MG63 (cell line): ENCODE results near the gene AOC2. TPM values are rescaled to one million over a fixed set of nuclear protein-coding genes. Genes with fewer than 3 reads are reported as not detected.
"Not testable (repeated sequence)": the region's sequence is repeated elsewhere in the genome, so short reads cannot be mapped to it uniquely, and the experiment has no call there.

Experiments
- DNase-seq: peaks from one replicate; pipeline ENCODE4 v3.0.0-alpha.2; 2020
- H3K27me3 ChIP-seq: fragments of 250-450 bp; sonication (Bioruptor Pico); 2 replicates; pipeline ENCODE4 v1.5.1; 2020; ENCODE audit warnings: mild to moderate bottlenecking, moderate library complexity
- H3K36me3 ChIP-seq: fragments of 250-450 bp; sonication (Bioruptor Pico); 2 replicates; pipeline ENCODE4 v1.5.1; 2020; ENCODE audit warnings: mild to moderate bottlenecking, moderate library complexity
- H3K4me3 ChIP-seq: fragments of 250-450 bp; sonication (Bioruptor Pico); 2 replicates; pipeline ENCODE4 v1.5.1; 2020; ENCODE audit warnings: mild to moderate bottlenecking, moderate library complexity
- H3K9me3 ChIP-seq: fragments of 250-450 bp; sonication (Bioruptor Pico); 2 replicates; pipeline ENCODE4 v1.5.1; 2020; ENCODE audit warnings: mild to moderate bottlenecking, moderate library complexity
- total RNA-seq: library from RNA; depleted of rRNA; stranded (reverse); fragments of >200 nt; shearing (Covaris generic); gene quantifications from 2 replicates; pipeline ENCODE4 v1.2.3, GENCODE V29; 2014; ENCODE audit warnings: low replicate concordance

Gene AOC2
- total RNA-seq, 1 experiment from 2014 or later: 0.36 TPM

GRCh38 chr17:42846594-42847280 is 2.4 kb downstream of the AOC2 start:
- no peak for DNase-seq
- Histone ChIP-seq H3K9me3 (no peaks in the 10 kb centered on the region), H3K4me3 (no peak overlapping the region), H3K27me3 (no peaks in the 10 kb centered on the region), H3K36me3 (peaks cover 43% of the 10 kb centered on the region)

- no peak overlapping the region for H3K4me3 ChIP-seq
- H3K36me3 ChIP-seq: peaks cover 29% of the 10 kb centered on the region
- no peaks in the 10 kb centered on the region for H3K27me3 ChIP-seq
- DNase-seq: no peak
- H3K9me3 ChIP-seq: no peaks in the 10 kb centered on the region
Measured at GRCh38 chr17:42848093-42848492, 3.7 kb downstream of the AOC2 start.

GRCh38 chr17:42849031-42849430 is 4.7 kb downstream of the AOC2 start:
- DNase-seq: no peak
- peaks cover 20% of the 10 kb centered on the region for H3K36me3 ChIP-seq

GRCh38 chr17:42849451-42850181 is 5.2 kb downstream of the AOC2 start:
- DNase-seq: no peak

More at GRCh38 chr17:42849031-42849430, 4.7 kb downstream of the AOC2 start:
- H3K27me3 ChIP-seq: no peaks in the 10 kb centered on the region
- no peak overlapping the region for H3K4me3 ChIP-seq
- no peaks in the 10 kb centered on the region for H3K9me3 ChIP-seq

GRCh38 chr17:42850954-42851353 is 6.6 kb downstream of the AOC2 start, which contains the start of gene AOC3:
Gene AOC3 (plus strand): TSS chr17:42851199. CDS start chr17:42851344, 145 bp downstream.
- Histone ChIP-seq H3K27me3 (no peaks in the 10 kb centered on the region), H3K4me3 (no peak within 1 kb of the TSS)
- no peak for DNase-seq

More at GRCh38 chr17:42849451-42850181, 5.2 kb downstream of the AOC2 start:
- Histone ChIP-seq H3K36me3 (peaks cover 14% of the 10 kb centered on the region), H3K9me3 (no peaks in the 10 kb centered on the region), H3K4me3 (no peak overlapping the region), H3K27me3 (no peaks in the 10 kb centered on the region)

GRCh38 chr17:42851371-42852240 is 7.2 kb downstream of the AOC2 start:
- H3K36me3 ChIP-seq, H3K9me3 ChIP-seq, H3K4me3 ChIP-seq: not testable (repeated sequence)

More at GRCh38 chr17:42850954-42851353, 6.6 kb downstream of the AOC2 start, which contains the start of gene AOC3:
- Histone ChIP-seq H3K36me3 (peaks cover under 1% of the 10 kb centered on the region), H3K9me3 (no peaks in the 10 kb centered on the region)

GRCh38 chr17:42852351-42852750 is 8.0 kb downstream of the AOC2 start:
- Histone ChIP-seq H3K9me3 (no peaks in the 10 kb centered on the region), H3K4me3 (no peak overlapping the region), H3K27me3 (no peaks in the 10 kb centered on the region), H3K36me3 (no peaks in the 10 kb centered on the region)
- no peak for DNase-seq

More at GRCh38 chr17:42851371-42852240, 7.2 kb downstream of the AOC2 start:
- H3K27me3 ChIP-seq, DNase-seq: not testable (repeated sequence)

- Histone ChIP-seq H3K27me3 (no peaks in the 10 kb centered on the region), H3K4me3 (no peak overlapping the region), H3K9me3 (no peaks in the 10 kb centered on the region), H3K36me3 (no peaks in the 10 kb centered on the region)
- DNase-seq: no peak
Measured at GRCh38 chr17:42853004-42853403, 8.6 kb downstream of the AOC2 start.

GRCh38 chr17:42853597-42853967 is 9.2 kb downstream of the AOC2 start:
- Histone ChIP-seq H3K4me3 (no peak overlapping the region), H3K9me3 (no peaks in the 10 kb centered on the region), H3K36me3 (no peaks in the 10 kb centered on the region), H3K27me3 (no peaks in the 10 kb centered on the region)
- no peak for DNase-seq

- no peaks in the 10 kb centered on the region for H3K36me3 ChIP-seq
- H3K4me3 ChIP-seq: no peak overlapping the region
- H3K9me3 ChIP-seq: no peaks in the 10 kb centered on the region
- no peak for DNase-seq
- H3K27me3 ChIP-seq: no peaks in the 10 kb centered on the region
Measured at GRCh38 chr17:42853968-42854790, 9.8 kb downstream of the AOC2 start.

- Histone ChIP-seq H3K36me3 (no peaks in the 10 kb centered on the region), H3K9me3 (no peaks in the 10 kb centered on the region), H3K4me3 (no peak overlapping the region), H3K27me3 (no peaks in the 10 kb centered on the region)
- no peak for DNase-seq
Measured at GRCh38 chr17:42855048-42855596, 10.7 kb downstream of the AOC2 start.

GRCh38 chr17:42856093-42856492 is 11.7 kb downstream of the AOC2 start:
- not testable (repeated sequence) for H3K36me3 ChIP-seq, H3K4me3 ChIP-seq, H3K27me3 ChIP-seq, H3K9me3 ChIP-seq, DNase-seq

GRCh38 chr17:42856516-42856915 is 12.1 kb downstream of the AOC2 start:
- not testable (repeated sequence) for H3K9me3 ChIP-seq, DNase-seq, H3K4me3 ChIP-seq, H3K36me3 ChIP-seq, H3K27me3 ChIP-seq

- no peak for DNase-seq
Measured at GRCh38 chr17:42857389-42857788, 13.0 kb downstream of the AOC2 start.

GRCh38 chr17:42865638-42866094 is 21.3 kb downstream of the AOC2 start:
- Histone ChIP-seq H3K36me3 (no peaks in the 10 kb centered on the region), H3K9me3 (peaks cover 15% of the 10 kb centered on the region), H3K27me3 (no peaks in the 10 kb centered on the region), H3K4me3 (no peak overlapping the region)
- DNase-seq: no peak

More at GRCh38 chr17:42857389-42857788, 13.0 kb downstream of the AOC2 start:
- H3K9me3 ChIP-seq: 0 out of 2 replicates have a peak, but pooled peaks cover under 1% of the 10 kb centered on the region
- no peaks in the 10 kb centered on the region for H3K27me3 ChIP-seq
- no peak overlapping the region for H3K4me3 ChIP-seq
- H3K36me3 ChIP-seq: no peaks in the 10 kb centered on the region

GRCh38 chr17:42866216-42866615 is 21.8 kb downstream of the AOC2 start:
- H3K4me3 ChIP-seq: no peak overlapping the region
- DNase-seq: no peak
- no peaks in the 10 kb centered on the region for H3K27me3 ChIP-seq
- peaks cover 20% of the 10 kb centered on the region for H3K9me3 ChIP-seq
- no peaks in the 10 kb centered on the region for H3K36me3 ChIP-seq
